HL-60 (cell line): ENCODE data around the gene FGF14.

Experiments used
- DNase-seq, 2 experiments: peaks; one replicate each; pipeline ENCODE4 v3.0.0-alpha.2; 2010 to 2020; ENCODE audit warnings: low read depth in 1 of 2, low spot score in 1 of 2
- H3K27ac ChIP-seq: fragments of 250-450 bp; sonication (Bioruptor Pico); replicated peaks from 2 replicates; pipeline ENCODE4 v1.5.1; 2020; ENCODE audit warnings: mild to moderate bottlenecking, moderate library complexity
- H3K27me3 ChIP-seq: fragments of 250-450 bp; sonication (Bioruptor Pico); 2 replicates; pipeline ENCODE4 v1.5.1; 2021; ENCODE audit warnings: mild to moderate bottlenecking, moderate library complexity; ENCODE audit not compliant: insufficient read depth, poor library complexity, severe bottlenecking
- H3K4me3 ChIP-seq: replicated peaks from 2 replicates; pipeline ENCODE4 v1.5.1; 2011; ENCODE audit warnings: mild to moderate bottlenecking, control low read depth, low read length; ENCODE audit not compliant: insufficient read depth
- CTCF ChIP-seq: IDR thresholded peaks from one replicate; pipeline ENCODE4 v1.5.1; 2011; ENCODE audit warnings: low read length, control low read depth, inconsistent platforms; ENCODE audit not compliant: insufficient read depth
- GABPA ChIP-seq: IDR thresholded peaks from 2 replicates; pipeline ENCODE4 v1.6.1; 2012; ENCODE audit warnings: low read depth
- POLR2AphosphoS5 ChIP-seq: IDR thresholded peaks from 2 replicates; pipeline ENCODE4 v1.6.1; 2012; ENCODE audit warnings: low read depth
- REST ChIP-seq: IDR thresholded peaks from 2 replicates; pipeline ENCODE4 v1.6.1; 2012; ENCODE audit warnings: low read depth; ENCODE audit not compliant: insufficient replicate concordance
- SPI1 ChIP-seq: IDR thresholded peaks from 2 replicates; pipeline ENCODE4 v1.6.1; 2012; ENCODE audit warnings: low read depth, mild to moderate bottlenecking, borderline replicate concordance

The FGF14 gene

DNA sequence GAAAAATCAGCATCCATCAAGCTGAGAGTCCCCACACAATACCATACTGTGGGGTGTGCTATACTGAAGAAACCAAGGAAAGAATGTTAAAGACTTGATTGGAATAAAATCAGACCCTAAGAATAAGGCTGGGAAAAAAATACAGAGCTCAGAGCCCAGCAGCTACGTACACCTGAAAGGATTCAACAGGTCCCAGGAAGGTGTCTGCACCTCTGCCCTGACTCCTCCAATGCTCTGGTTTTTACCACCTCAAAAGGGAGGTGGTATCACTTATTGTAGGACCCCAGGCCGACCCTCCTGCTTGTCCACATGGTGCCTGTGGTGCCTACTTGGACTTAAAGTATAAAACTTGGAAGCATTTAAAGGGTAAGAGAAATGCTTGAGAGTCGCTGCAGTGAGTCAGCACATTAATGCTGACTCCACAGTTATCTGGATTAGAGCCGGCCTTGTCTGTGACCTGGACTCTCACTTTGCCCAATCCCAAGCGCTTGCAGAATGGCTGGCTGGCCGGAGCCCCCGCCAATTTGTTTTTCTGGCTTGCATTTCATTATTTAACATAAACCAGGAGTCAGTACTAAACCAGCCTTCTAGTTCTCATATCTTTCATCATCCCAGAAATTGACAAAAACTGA, 110.1 kb downstream of the FGF14 start:
- Histone ChIP-seq H3K27me3 (no peaks in the 10 kb centered on the region), H3K4me3 (no peak overlapping the region), H3K27ac (no peak overlapping the region)
- no peak for DNase-seq
- TF ChIP-seq CTCF (no peak), SPI1 (no peak), POLR2AphosphoS5 (no peak), GABPA (no peak), REST (no peak)

GRCh38 chr13:102289606-102290005, 112.2 kb downstream of the FGF14 start:
- no peak overlapping the region for H3K27ac ChIP-seq
- no peaks in the 10 kb centered on the region for H3K27me3 ChIP-seq
- H3K4me3 ChIP-seq = no peak overlapping the region
- DNase-seq = no peak
- no peak for TF ChIP-seq CTCF
- TF ChIP-seq POLR2AphosphoS5 = no peak
- TF ChIP-seq GABPA = no peak
- TF ChIP-seq REST = no peak
- no peak for TF ChIP-seq SPI1

- no peak for TF ChIP-seq CTCF
- no peak for TF ChIP-seq POLR2AphosphoS5
- TF ChIP-seq SPI1 = no peak
- no peak for TF ChIP-seq REST
- no peak for TF ChIP-seq GABPA
- Histone ChIP-seq H3K4me3 (no peak overlapping the region), H3K27me3 (no peaks in the 10 kb centered on the region), H3K27ac (no peak overlapping the region)
- DNase-seq = no peak
Measured at GRCh38 chr13:102286326-102286725, 115.5 kb downstream of the FGF14 start.
